Hematopoietic multipotent progenitor cell treated with erythropoietin and hydrocortisone succinate and interleukin-3 and kit ligand, for 8 days (in vitro differentiated cells): ENCODE data around the gene ORAI1.
"Not testable (repeated sequence)": the region's sequence is repeated elsewhere in the genome, so short reads cannot be mapped to it uniquely, and the experiment has no call there.

Experiments
- DNase-seq: peaks from one replicate; pipeline ENCODE4 v3.0.0-alpha.2; 2015

ORAI1 gene

DNA sequence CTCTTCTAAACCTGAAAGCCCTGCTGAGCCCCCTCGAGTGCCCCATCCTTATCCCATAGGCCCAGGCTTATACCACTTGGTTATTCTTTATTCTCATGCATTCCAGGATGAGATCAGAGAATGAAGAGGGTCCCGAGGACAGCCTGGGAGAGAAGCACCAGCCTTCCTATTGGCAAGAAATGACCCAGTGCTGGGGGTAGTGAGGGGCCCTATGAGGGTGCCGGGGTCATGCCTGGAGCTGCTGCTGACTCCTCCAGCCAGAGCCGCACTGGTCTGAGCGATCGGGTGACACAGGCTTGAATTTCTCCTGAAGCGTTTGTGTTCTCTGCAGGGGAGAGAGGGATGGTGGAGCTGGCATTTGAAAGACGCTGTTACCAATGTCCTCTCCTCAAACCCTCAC is 25.0 kb downstream of the ORAI1 start:
- DNase-seq, result no peak

DNA sequence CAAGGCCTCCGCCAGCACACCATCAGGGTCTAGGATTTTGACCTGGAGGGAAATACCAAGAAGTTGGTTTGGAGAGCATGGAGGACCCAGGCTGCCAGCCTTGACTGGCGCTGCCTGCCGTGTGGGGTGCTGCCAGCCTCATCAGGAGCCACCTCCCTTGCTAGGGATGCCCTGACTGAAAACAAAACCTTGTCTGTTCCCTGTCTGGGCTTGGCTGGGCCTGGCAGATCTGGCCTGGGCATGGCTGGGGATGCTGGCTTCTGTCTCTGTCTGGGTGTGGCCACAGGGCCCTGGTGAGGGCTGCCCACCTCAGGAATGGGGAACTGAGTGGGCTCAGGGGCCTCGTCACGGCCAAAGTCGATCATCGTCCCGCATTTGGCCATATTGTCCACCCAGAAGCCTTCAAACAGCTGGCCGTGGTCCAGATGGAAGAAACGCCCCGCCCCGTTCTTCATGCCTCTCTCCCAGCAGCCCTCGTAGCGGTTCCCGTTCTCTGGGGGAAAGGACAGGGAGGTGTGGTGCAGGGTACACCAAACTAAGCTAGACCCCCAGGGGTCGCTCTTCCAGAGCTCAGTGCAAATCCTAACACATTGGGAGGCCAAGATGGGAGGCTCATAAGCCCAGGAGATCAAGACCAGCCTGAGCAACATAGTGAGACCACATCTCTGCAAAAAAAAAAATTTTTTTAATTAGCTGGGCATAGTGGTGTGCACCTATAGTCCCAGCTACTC is 26.6 kb downstream of the ORAI1 start:
- DNase-seq, result no peak

DNA sequence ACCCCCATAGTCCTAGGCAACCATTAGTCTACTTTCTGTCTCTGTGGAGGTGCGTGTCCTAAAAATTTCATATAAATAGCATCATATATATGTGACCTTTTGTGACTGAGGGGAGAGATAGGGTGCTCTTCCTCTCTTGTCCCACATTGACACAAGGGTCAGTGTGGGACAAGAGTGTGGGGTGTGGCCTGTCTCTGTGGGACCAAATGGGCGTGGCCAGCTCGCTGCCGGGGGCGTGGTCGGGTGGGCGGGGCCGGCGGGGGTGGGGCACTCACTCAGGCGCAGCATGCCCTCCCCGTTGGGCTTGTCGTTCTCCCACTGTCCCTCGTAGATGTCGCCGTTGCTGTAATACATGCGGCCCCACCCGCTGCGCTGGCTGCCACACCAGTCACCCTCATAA is 27.7 kb downstream of the ORAI1 start:
- no peak for DNase-seq

DNA sequence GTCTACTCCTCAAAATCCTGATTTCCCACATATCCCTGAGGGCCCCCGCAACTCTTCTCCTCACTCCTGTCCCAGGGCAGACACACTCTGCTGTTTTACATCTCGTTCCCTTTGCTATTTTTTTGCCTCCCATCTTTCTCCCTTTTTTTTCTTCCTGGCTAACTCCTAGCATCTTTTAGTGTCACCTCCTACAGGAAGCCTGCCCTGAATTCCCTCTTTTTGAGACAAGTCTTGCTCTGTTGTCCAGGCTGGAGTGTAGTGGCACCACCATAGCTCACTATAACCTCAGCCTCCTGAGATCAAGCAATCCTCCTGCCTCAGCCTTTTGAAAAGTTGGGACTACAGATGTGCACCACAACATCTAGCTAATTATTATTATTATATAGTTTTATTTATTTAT is 29.8 kb downstream of the ORAI1 start:
- no peak for DNase-seq

DNA sequence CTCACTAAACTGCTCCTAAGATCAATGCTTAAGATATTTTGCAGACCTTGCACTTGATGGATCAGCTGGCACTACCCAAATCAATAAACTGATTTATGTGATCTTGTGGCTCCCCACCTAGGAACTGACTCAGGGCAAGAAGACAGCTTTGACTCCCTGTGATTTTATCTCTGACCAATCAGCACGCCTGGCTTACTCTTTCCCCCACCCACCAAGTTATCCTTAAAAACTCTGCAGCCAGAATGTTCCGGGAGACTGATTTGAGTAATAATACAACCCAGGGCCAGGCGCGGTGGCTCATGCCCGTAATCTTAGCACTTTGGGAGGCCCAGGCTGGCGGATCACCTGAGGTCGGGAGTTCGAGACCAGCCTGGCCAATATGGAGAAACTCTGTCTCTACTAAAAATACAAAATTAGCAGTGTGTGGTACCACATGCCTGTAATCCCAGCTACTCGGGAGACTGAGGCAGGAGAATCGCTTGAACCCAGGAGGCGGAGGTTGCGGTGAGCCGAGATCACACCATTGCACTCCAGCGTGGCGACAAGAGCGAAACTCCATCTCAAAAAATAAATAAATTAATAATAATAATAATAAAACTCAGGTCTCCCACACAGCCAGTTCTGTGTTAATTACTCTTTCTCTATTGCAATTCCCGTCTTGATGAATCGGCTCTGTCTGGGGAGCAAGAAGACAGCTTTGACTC is 31.1 kb downstream of the ORAI1 start:
- DNase-seq, result no peak

DNA sequence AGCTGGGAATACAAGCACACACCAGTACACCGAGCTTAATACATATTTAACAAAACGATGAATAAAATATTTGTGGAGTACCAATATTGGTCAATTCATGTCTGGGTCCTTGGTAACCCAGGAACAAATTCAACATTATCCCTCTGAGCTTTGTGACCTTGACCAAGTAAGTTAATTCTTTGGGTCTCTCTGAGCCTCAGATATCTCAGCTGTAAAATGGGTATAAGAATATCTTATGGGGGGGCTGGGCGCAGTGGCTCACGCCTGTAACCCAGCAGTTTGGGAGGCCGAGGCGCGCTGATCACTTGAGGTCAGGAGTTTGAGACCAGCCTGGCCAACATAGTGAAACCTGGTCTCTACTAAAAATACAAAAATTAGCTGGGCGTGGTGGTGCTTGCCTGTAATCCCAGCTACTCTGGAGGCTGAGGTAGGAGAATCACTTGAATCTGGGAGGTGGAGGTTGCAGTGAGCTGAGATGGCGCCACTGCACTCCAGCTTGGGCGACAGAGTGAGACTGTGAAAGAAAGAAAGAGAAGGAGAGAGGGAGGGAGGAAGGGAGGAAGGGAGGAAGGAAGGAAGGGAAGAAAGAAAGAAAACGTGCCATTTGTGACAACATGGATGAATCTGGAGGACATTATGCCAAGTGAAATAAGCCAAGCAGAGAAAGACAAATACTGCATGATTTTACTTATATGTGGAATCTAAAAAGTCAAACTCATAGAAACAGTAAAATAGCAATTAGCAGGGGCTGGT is 35.2 kb downstream of the ORAI1 start:
- not testable (repeated sequence) for DNase-seq

DNA sequence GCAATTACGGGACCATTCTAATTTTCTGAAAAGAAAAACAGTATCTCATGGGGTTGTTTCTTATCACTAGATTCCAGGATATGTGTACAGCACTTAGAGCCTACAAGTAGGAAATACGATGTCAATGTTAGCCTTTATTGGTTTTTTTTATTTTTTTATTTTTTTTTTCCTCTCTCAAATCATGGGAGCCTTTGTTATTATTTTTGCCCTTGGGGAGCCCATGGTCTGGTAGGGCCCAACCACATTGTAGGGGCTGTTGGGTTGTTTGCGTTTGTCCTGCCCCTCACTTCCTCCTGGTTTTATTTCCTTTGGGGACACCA is 37.2 kb downstream of the ORAI1 start:
- no peak for DNase-seq

DNA sequence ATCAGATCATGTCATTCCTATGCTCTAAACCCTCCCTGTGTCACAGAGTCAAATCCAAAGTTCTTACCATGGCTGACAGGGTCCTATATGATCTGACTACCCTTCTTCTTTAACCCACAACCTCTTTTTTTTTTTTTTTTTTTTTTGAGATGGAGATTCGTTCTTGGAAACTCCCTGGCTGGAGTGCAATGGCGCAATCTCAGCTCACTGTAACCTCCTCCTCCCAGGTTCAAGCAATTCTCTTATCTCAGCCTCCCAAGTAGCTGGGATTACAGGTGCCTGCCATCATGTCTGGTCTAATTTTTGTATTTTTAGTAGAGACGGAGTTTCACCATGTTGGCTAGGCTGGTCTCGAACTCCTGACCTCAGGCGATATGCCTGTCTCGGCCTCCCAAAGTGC is 40.5 kb downstream of the ORAI1 start:
- not testable (repeated sequence) for DNase-seq

DNA sequence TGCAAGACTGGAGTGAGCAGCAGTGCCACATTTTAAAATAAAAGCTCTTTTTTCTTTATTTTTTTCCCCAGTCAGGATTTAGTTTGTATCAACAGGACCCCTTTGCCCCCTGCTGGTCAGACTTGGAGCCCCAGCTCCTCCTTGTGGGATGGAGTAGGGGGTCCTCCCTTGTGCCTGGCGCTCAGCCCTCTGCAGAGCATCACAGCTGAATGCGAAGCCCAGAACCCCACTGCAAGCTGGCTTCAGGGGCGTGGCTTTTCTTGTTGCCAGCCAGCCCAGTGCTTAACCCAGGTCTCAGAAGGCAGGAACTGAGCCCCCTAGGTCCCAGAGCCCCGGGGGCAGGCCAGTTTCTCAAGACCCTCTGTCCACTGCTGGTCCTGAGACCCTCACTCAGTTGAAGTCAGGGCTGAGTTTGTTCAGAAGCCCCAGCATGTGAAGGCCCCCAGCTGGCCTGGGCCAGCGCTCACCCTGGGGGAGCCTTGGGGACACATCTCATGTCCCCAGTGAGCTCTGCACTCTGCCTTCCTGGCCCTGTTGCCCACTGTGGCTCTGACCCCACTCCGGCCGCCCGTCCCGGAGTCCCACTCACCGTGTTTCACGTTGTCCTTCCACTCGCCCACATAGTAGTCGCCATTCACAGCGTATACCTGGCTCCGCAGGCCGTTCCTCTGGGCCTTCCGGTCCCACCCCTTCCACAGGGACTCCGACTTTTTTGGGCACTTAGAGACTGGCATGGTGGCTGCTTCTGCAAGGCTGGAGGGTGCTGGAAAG is 42.6 kb downstream of the ORAI1 start:
- DNase-seq, result peak; percentile 60

DNA sequence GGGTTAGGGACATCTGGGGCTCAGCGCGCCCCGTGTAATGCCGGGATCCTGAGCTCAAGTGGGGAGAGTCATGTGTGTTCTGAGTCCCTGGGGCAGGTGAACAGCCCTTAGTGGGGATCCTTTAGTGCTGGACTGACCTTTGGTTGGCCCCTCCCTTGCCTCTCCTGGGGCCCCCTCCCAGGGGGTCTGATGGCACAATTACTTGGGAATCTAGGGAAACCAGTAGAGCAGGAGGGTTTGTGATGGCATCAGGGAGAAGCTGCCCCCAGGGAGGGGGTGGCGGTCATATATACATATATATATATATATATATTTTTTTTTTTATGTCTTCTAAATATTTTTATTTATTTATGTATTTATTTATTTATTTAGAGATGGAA is 43.2 kb downstream of the ORAI1 start, which contains the start of gene MORN3:
TSS of gene MORN3 (minus strand) at position 134 of the 380 bp plus-strand sequence. CDS start 171 bp downstream, outside the sequence.
- DNase-seq, result no peak

DNA sequence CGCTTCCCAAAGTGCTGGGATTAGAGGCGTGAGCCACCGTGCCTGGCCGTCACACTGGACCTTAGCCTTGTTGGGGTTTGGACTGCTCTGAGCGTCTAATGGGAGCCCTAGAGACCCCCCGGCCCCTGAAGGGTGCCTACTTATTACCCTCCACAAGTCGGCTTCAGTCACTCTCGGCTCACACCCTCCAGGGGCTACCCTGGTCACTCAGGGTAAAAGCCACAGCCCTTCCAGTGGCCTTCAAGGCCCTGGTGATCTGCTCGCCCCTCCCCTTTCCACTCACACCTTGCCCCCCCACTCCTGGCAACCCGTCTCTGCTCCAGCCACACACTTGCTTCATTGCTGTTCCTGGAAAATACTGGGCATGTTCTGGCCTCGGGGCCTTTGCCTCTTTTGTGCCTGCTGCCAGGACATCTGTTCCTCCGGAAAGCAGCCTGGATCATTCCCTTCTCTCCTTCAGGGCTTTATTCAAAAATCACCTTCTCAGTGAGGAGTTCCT is 46.7 kb downstream of the ORAI1 start:
- no peak for DNase-seq

DNA sequence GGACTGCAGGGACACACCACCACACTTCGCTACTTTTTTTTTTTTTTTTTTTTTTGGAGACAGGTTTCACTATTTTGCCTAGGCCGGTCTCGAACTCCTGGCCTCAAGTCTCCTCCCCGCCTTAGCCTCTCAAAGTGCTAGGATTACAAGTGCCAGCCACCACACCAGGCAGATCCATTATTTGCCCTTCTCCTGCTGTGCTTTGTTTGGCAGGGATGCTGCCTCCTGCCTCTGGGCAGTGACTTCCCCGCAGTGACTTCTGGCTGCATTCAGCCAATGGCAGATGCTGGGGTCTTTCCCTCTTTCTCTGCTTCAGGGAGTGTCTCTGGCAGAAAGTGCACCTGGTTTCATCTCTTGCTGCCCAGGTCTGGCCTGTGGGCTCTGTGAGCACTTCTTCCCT is 49.9 kb downstream of the ORAI1 start:
- no peak for DNase-seq

DNA sequence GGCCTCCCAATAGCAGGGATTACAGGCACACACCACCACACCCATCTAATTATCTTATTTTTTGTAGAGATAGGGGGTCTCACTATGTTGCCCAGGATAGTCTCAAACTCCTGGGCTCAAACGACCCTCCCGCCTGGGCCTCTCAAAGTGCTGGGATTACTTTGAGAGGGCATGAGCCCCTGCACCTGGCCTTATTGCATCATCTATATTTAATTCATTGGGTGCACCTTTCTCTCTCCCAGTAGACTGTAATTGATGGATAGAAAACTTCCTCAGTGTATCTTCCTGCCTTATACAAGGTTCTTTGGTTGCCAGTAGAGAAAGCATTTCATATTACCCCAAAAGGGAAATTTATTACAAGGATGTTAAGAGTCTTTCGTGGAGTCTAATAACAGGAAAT is 52.0 kb downstream of the ORAI1 start:
- DNase-seq, result no peak

DNA sequence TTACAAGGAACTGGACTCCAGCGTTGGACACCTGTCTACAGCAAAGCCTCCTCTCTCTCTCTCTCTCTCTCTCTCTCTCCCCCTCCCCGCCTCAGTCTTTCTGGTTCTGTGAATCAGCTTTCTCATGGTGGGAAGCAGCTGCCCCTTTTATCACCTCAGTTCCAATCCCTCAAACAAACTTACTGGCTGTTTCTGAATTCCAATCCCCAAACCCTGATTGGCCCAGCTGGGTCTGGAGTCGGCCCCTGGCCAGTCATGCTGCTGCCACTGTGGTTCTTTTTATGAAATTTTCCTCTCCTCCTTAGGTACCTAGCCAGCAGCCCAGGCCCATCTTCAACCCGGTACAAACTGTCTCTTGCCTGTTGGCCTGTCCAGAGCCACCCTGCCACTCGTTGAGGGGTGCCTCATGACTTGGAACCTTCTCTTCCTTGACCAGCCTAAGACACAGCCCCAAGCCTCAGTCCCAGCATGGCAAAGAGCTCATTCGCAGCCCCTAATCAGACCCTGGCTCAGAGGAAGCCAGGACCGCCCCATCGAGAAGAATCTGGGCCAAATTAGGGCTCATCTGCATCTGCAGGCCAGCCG is 52.5 kb downstream of the ORAI1 start:
- DNase-seq, result no peak

DNA sequence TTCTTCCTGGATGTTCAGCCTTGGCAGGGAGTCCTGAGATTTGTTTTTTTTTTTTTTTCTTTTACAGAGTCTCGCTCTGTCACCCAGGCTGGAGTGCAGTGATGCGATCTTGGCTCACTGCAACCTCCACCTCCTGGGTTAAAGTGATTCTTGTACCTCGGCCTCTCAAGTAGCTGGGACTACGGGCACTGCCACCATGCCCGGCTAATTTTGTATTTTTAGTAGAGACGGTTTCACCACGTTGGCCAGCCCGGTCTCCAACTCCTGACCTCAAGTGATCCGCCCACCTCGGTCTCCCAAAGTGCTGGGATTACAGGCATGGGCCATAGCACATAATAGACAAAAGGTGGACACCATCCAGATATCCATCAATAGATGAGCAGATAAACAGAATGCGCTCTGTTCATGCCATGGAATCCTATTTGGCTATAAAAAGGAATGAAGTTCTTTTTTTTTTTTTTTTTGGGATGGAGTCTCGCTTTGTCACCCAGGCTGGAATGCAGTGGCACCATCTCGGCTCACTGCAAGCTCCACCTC is 53.4 kb downstream of the ORAI1 start:
- not testable (repeated sequence) for DNase-seq

DNA sequence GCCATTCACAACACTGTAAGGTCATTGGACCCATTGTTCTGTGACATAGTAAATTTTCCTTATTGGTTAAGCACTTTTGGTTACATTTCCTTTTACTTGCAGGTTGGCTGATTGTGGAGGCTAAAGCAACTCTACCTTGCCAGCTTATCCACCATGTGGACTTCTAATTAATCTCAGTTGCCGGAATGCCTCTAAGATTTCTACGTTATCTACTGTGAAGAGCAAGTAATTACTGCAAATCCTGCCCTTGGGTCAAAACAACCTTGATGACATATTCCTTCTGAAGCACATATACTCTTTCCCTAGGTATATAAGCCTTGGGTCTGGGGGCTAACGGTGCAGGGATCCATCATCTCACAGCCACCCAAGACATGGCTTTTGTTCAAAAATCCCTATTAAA is 62.6 kb downstream of the ORAI1 start:
- no peak for DNase-seq

DNA sequence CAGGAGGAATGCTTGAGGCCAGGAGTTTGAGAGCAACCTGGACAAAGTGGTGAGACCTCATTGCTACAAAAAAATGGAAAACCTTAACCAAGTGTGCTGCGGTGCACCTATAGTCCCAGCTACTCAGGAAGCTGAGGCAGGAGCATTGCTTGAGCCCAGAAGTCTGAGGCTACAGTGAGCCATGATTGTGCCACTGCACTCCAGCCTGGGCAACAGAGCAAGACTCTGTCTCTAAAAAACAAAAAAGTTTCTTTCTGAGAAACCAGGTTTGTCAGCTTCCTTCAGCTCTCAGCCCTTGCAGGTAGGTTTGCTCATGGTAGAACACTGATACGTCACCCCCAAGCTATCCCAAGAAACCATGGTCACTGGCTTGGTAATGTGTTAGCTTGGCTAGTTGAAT is 63.1 kb downstream of the ORAI1 start:
- no peak for DNase-seq
